Vagina (tissue), 2 donors: ENCODE results near the gene BFSP2. TPM values are rescaled to one million over a fixed set of nuclear protein-coding genes. Genes with fewer than 3 reads are reported as not detected.

Experiments used
- DNase-seq, 2 donors: peaks; one replicate each; pipeline ENCODE4 v3.0.0-alpha.2; 2017; ENCODE audit errors: extremely low spot score in 2 of 2
- H3K27ac ChIP-seq: fragments of 200-600 bp; sonication (generic); one replicate; pipeline ENCODE4 v1.5.1; 2019
- H3K27me3 ChIP-seq: fragments of 200-600 bp; sonication (generic); one replicate; pipeline ENCODE4 v1.5.1; 2019
- H3K36me3 ChIP-seq, 2 donors: fragments of 200-600 bp; sonication (generic); one replicate each; pipeline ENCODE4 v1.5.1; 2017 to 2019
- H3K4me1 ChIP-seq: fragments of 200-600 bp; sonication (generic); one replicate; pipeline ENCODE4 v1.5.1; 2019
- H3K4me3 ChIP-seq, 2 donors: fragments of 200-600 bp; sonication (generic); 1 replicate in 1 of 2; 2 replicates in 1 of 2; pipeline ENCODE4 v1.5.1; 2016 to 2019
- H3K9me3 ChIP-seq: fragments of 200-600 bp; sonication (generic); one replicate; pipeline ENCODE4 v1.5.1; 2019
- POLR2A ChIP-seq, 2 donors: fragments of 450-650 bp; IDR thresholded peaks; one replicate each; pipeline ENCODE4 v1.6.1; 2017; ENCODE audit warnings: antibody characterized with exemption in 2 of 2, mild to moderate bottlenecking in 2 of 2, moderate library complexity in 2 of 2
- POLR2AphosphoS5 ChIP-seq, 2 donors: sonication (generic); formaldehyde crosslinking; IDR thresholded peaks; one replicate each; pipeline ENCODE4 v1.9.0; 2017; ENCODE audit warnings: antibody characterized with exemption in 2 of 2, mild to moderate bottlenecking in 2 of 2, low read depth in 1 of 2; ENCODE audit not compliant: insufficient read depth in 1 of 2
- intact Hi-C: fragments of 100-400 bp; cut with DNase I; formaldehyde crosslinking; loops from one replicate; pipeline ENCODE4 v1.15.1; 2023
- total RNA-seq: library from RNA; depleted of rRNA; stranded (reverse); fragments of >200 nt; gene quantifications from one replicate; pipeline ENCODE4 v1.2.3, GENCODE V29; 2016
- TF ChIP-seq, protein P1 (sequence below), 3 experiments: fragments of 450-650 bp in 2 of 3; fragments of 200-600 bp in 1 of 3; sonication (generic) in 1 of 3; IDR thresholded peaks; one replicate each; pipeline ENCODE4 v1.5.1; 2017 to 2019; ENCODE audit warnings: antibody characterized with exemption in 3 of 3, mild to moderate bottlenecking in 2 of 3, moderate library complexity in 2 of 3

Gene BFSP2
- total RNA-seq, 1 donor from 2014 or later: not detected

DNA sequence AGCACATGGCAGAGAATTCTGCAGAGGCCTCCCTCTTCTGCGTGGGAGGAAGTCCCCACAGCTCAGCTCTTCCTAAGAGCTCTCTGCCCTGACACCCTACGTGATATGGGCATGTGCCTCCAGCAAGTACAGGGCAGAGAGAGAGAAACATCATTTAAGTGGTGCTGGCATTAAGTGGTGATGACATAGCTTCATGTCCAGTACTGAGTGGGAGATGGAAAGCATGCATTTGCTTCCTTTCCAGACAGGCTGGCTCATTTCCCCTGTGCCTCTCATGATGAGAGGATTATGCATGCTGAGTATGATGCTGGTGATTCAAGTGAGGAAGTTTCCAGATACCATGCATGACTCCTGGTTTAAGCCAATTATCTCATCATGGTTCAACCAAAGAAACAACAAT lies 26.9 kb downstream of the BFSP2 start:
- H3K36me3 ChIP-seq: no peaks in the 10 kb centered on the region
- H3K4me1 ChIP-seq: no peaks in the 10 kb centered on the region
- DNase-seq: no peak
- no peak overlapping the region for H3K4me3 ChIP-seq
- TF ChIP-seq POLR2A (IDR thresholded peaks at IDR 0.05): no peak
- TF ChIP-seq, protein P1, sequence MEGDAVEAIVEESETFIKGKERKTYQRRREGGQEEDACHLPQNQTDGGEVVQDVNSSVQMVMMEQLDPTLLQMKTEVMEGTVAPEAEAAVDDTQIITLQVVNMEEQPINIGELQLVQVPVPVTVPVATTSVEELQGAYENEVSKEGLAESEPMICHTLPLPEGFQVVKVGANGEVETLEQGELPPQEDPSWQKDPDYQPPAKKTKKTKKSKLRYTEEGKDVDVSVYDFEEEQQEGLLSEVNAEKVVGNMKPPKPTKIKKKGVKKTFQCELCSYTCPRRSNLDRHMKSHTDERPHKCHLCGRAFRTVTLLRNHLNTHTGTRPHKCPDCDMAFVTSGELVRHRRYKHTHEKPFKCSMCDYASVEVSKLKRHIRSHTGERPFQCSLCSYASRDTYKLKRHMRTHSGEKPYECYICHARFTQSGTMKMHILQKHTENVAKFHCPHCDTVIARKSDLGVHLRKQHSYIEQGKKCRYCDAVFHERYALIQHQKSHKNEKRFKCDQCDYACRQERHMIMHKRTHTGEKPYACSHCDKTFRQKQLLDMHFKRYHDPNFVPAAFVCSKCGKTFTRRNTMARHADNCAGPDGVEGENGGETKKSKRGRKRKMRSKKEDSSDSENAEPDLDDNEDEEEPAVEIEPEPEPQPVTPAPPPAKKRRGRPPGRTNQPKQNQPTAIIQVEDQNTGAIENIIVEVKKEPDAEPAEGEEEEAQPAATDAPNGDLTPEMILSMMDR (IDR thresholded peaks at IDR 0.05): no peak
- no peak for TF ChIP-seq POLR2AphosphoS5 (IDR thresholded peaks at IDR 0.05; ENCODE audit: insufficient read depth in 1 of 2, low read depth in 1 of 2)
- H3K27ac ChIP-seq: no peak overlapping the region
- intact Hi-C loops: no loop called here
- no peaks in the 10 kb centered on the region for H3K27me3 ChIP-seq
- no peaks in the 10 kb centered on the region for H3K9me3 ChIP-seq

DNA sequence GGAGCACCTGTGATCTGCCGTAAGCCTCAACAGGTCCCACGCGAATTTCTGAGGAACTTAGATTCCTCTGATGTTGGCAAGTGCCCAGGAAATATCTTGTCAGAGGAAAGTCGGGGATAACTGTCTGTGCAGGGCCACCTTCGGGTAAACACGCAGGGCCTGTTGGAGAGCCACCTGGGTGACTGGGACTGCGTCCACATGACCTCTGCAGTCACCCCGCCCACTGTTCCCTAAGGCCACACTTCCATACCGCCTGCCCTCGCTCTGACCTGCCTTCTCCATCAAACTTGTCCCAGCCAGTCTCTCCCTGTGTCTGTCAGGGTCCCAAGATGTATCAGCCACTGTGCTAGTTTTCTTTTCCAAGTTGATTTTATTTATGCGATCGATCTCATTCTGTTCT lies 28.7 kb downstream of the BFSP2 start:
- Histone ChIP-seq H3K27ac (no peak overlapping the region), H3K27me3 (no peaks in the 10 kb centered on the region), H3K36me3 (no peaks in the 10 kb centered on the region), H3K9me3 (no peaks in the 10 kb centered on the region), H3K4me3 (no peak overlapping the region), H3K4me1 (no peaks in the 10 kb centered on the region)
- no peak for DNase-seq
- TF ChIP-seq, protein P1 (IDR thresholded peaks at IDR 0.05): no peak
- no peak for TF ChIP-seq POLR2A (IDR thresholded peaks at IDR 0.05)
- TF ChIP-seq POLR2AphosphoS5 (IDR thresholded peaks at IDR 0.05; ENCODE audit: insufficient read depth in 1 of 2, low read depth in 1 of 2): no peak
- intact Hi-C loops: no loop called here

DNA sequence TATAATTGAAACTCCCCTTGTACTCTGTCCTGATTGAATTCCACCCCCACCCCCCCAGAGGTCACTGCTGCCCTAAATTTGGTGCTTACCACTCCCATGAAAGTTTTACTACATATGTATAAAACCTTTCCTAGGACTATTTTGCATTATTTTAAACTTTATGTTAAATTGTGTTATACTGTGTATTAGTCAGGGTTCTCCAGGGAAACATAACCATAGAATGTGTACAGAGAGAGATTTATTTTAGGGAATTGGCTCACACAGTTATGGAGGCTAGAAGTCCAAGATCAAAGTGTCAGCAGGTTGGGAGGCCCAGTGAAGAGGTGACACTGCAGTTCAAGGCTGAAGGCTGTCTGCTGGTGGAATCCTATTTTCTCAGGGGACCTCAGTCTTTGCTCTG lies 29.2 kb downstream of the BFSP2 start:
- Histone ChIP-seq H3K4me3 (no peak overlapping the region), H3K27me3 (no peaks in the 10 kb centered on the region), H3K9me3 (no peaks in the 10 kb centered on the region), H3K36me3 (no peaks in the 10 kb centered on the region), H3K4me1 (no peaks in the 10 kb centered on the region), H3K27ac (no peak overlapping the region)
- intact Hi-C loops: no loop called here
- DNase-seq: no peak
- TF ChIP-seq POLR2A (IDR thresholded peaks at IDR 0.05): no peak
- TF ChIP-seq, protein P1 (IDR thresholded peaks at IDR 0.05): no peak
- TF ChIP-seq POLR2AphosphoS5 (IDR thresholded peaks at IDR 0.05; ENCODE audit: insufficient read depth in 1 of 2, low read depth in 1 of 2): no peak

DNA sequence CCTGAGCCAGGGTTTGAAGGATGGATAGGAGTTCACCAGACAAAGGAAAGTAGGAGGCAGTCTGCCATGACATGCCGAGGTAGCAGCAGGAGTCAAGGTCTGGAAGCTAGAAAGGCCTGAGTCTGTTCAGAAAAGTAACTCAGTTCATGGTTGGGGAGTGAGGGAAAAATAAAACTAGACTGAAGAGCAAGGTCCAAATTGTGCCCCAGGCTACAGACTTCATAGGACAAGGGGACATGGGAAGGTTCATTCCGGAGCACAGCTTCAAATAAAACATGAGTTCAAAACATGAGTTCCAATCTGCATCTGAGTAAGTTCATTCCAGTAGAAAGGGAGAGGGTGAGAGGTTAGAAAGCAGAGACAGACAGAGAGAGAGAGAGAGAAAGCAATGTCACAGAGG lies 39.7 kb downstream of the BFSP2 start:
- H3K27me3 ChIP-seq: no peaks in the 10 kb centered on the region
- no peaks in the 10 kb centered on the region for H3K4me1 ChIP-seq
- no peak for DNase-seq
- no peak overlapping the region for H3K27ac ChIP-seq
- no peak overlapping the region for H3K4me3 ChIP-seq
- intact Hi-C loops: loop anchor here (10.0 kb wide), 1 partner anchor 1095 kb away; no protein-coding TSS in a partner anchor
- H3K36me3 ChIP-seq: no peaks in the 10 kb centered on the region
- no peak for TF ChIP-seq POLR2AphosphoS5 (IDR thresholded peaks at IDR 0.05; ENCODE audit: insufficient read depth in 1 of 2, low read depth in 1 of 2)
- TF ChIP-seq, protein P1 (IDR thresholded peaks at IDR 0.05): no peak
- no peak for TF ChIP-seq POLR2A (IDR thresholded peaks at IDR 0.05)
- H3K9me3 ChIP-seq: no peaks in the 10 kb centered on the region

DNA sequence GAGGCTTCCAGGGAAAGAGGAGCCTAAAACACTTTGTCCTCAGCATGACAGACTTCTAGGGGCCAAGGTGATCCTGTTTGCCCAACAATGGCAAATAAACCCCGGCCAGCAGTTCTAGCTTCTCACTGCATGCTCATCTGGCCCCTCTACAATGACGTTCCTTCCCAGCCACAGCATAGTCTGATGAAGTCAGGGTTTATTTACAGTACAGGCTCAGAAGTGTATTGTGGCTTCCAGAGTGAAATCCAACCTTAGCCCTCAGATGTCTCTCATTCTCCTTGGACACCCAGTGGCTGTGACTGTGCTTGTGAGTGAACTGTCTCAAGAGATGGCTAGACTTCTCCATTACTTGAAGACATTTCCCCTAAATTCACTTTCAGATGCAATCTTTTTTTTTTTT lies 40.8 kb downstream of the BFSP2 start:
- intact Hi-C loops: no loop called here
- H3K9me3 ChIP-seq: no peaks in the 10 kb centered on the region
- TF ChIP-seq POLR2AphosphoS5 (IDR thresholded peaks at IDR 0.05; ENCODE audit: insufficient read depth in 1 of 2, low read depth in 1 of 2) (no peak), POLR2A (IDR thresholded peaks at IDR 0.05) (no peak)
- TF ChIP-seq, protein P1 (IDR thresholded peaks at IDR 0.05): no peak
- H3K27ac ChIP-seq: no peak overlapping the region
- H3K4me1 ChIP-seq: no peaks in the 10 kb centered on the region
- no peaks in the 10 kb centered on the region for H3K27me3 ChIP-seq
- no peak for DNase-seq
- H3K4me3 ChIP-seq: no peak overlapping the region
- no peaks in the 10 kb centered on the region for H3K36me3 ChIP-seq
